Measurements from ENCODE around the gene ARPC1A.

GRCh38 chr7:99384523-99384922, 58.8 kb downstream of the ARPC1A start:
- no peak for TF ChIP-seq POLR2A (IDR thresholded peaks at IDR 0.05)
- no peak for TF ChIP-seq CTCF (IDR thresholded peaks at IDR 0.05)
- no peak for TF ChIP-seq POLR2AphosphoS5 (IDR thresholded peaks at IDR 0.05)
